ENCODE measurements around the gene B4GALT6.
A peak's percentile ranks its signal among the peaks of the same experiment; 100 is the strongest.

Gene B4GALT6

GRCh38 chr18:31610286-31611205 is 73.8 kb downstream of the B4GALT6 start:
- Histone ChIP-seq H3K4me3 (no peak overlapping the region), H3K27ac (no peak overlapping the region)

- Histone ChIP-seq H3K4me3 (no peak overlapping the region), H3K27ac (no peak overlapping the region)
Measured at GRCh38 chr18:31609886-31610285, 74.5 kb downstream of the B4GALT6 start.

GRCh38 chr18:31607384-31607783 is 77.0 kb downstream of the B4GALT6 start:
- Histone ChIP-seq H3K4me3 (no peak overlapping the region), H3K27ac (no peak overlapping the region)

- no peak overlapping the region for H3K4me3 ChIP-seq
- H3K27ac ChIP-seq, result no peak overlapping the region
Measured at GRCh38 chr18:31606265-31606664, 78.1 kb downstream of the B4GALT6 start.

- Histone ChIP-seq H3K27ac (no peak overlapping the region), H3K4me3 (no peak overlapping the region)
Measured at GRCh38 chr18:31603315-31603714, 81.1 kb downstream of the B4GALT6 start.

- Histone ChIP-seq H3K4me3 (no peak overlapping the region), H3K27ac (no peak overlapping the region)
Measured at GRCh38 chr18:31598021-31598805, 86.2 kb downstream of the B4GALT6 start.

- Histone ChIP-seq H3K27ac (peak overlapping the region in 1 of 21 experiments; percentile 51), H3K4me3 (no peak overlapping the region)
Measured at GRCh38 chr18:31596081-31596872, 88.1 kb downstream of the B4GALT6 start.

GRCh38 chr18:31595121-31595771 is 89.1 kb downstream of the B4GALT6 start:
- Histone ChIP-seq H3K4me3 (no peak overlapping the region), H3K27ac (peak overlapping the region in 1 of 21 experiments; percentile 51)

- no peak overlapping the region for H3K27ac ChIP-seq
- no peak overlapping the region for H3K4me3 ChIP-seq
Measured at GRCh38 chr18:31592506-31593157, 91.7 kb downstream of the B4GALT6 start.

- Histone ChIP-seq H3K4me3 (no peak within 1 kb of the TSS), H3K27ac (no peak within 1 kb of the TSS)
Measured at GRCh38 chr18:31591628-31592027, 92.8 kb downstream of the B4GALT6 start, which contains the start of gene TTR. TTR (plus strand) TSS chr18:31591877; CDS start chr18:31591903, 26 bp downstream.

GRCh38 chr18:31591113-31591512 is 93.3 kb downstream of the B4GALT6 start:
- Histone ChIP-seq H3K4me3 (no peak overlapping the region), H3K27ac (no peak overlapping the region)

GRCh38 chr18:31590570-31590969 is 93.8 kb downstream of the B4GALT6 start:
- no peak overlapping the region for H3K27ac ChIP-seq
- H3K4me3 ChIP-seq, result no peak overlapping the region

- H3K4me3 ChIP-seq, result no peak overlapping the region
- H3K27ac ChIP-seq, result no peak overlapping the region
Measured at GRCh38 chr18:31587529-31587928, 96.9 kb downstream of the B4GALT6 start.

GRCh38 chr18:31586616-31587015 is 97.8 kb downstream of the B4GALT6 start:
- Histone ChIP-seq H3K27ac (no peak overlapping the region), H3K4me3 (no peak overlapping the region)

- Histone ChIP-seq H3K4me3 (no peak overlapping the region), H3K27ac (no peak overlapping the region)
Measured at GRCh38 chr18:31585991-31586390, 98.4 kb downstream of the B4GALT6 start.

- Histone ChIP-seq H3K27ac (no peak overlapping the region), H3K4me3 (no peak overlapping the region)
Measured at GRCh38 chr18:31583185-31583854, 101.1 kb downstream of the B4GALT6 start.

GRCh38 chr18:31581498-31582197 is 102.7 kb downstream of the B4GALT6 start:
- no peak overlapping the region for H3K4me3 ChIP-seq
- H3K27ac ChIP-seq, result no peak overlapping the region

GRCh38 chr18:31579375-31579774 is 105.0 kb downstream of the B4GALT6 start:
- Histone ChIP-seq H3K27ac (no peak overlapping the region), H3K4me3 (no peak overlapping the region)
